ENCODE results near the gene USP40.

USP40 gene

GRCh38 chr2:233572468-233572867 is 5.9 kb upstream of the USP40 start:
- peak overlapping the region; percentile 48 for H3K27ac ChIP-seq
- TF ChIP-seq ZFX (IDR thresholded peaks at IDR 0.05), result no peak
- TF ChIP-seq, protein P1, sequence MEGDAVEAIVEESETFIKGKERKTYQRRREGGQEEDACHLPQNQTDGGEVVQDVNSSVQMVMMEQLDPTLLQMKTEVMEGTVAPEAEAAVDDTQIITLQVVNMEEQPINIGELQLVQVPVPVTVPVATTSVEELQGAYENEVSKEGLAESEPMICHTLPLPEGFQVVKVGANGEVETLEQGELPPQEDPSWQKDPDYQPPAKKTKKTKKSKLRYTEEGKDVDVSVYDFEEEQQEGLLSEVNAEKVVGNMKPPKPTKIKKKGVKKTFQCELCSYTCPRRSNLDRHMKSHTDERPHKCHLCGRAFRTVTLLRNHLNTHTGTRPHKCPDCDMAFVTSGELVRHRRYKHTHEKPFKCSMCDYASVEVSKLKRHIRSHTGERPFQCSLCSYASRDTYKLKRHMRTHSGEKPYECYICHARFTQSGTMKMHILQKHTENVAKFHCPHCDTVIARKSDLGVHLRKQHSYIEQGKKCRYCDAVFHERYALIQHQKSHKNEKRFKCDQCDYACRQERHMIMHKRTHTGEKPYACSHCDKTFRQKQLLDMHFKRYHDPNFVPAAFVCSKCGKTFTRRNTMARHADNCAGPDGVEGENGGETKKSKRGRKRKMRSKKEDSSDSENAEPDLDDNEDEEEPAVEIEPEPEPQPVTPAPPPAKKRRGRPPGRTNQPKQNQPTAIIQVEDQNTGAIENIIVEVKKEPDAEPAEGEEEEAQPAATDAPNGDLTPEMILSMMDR (conservative IDR thresholded peaks at IDR 0.05), result no peak

- H3K27ac ChIP-seq, result no peak overlapping the region
- TF ChIP-seq, protein P1 (conservative IDR thresholded peaks at IDR 0.05), result no peak
- TF ChIP-seq ZFX (IDR thresholded peaks at IDR 0.05), result no peak
These were observed 4.9 kb upstream of the USP40 start for GRCh38 chr2:233571462-233571861.

- TF ChIP-seq, protein P1 (conservative IDR thresholded peaks at IDR 0.05), result no peak
- TF ChIP-seq ZFX (IDR thresholded peaks at IDR 0.05), result no peak
- no peak overlapping the region for H3K27ac ChIP-seq
These were observed 4.4 kb upstream of the USP40 start for GRCh38 chr2:233571001-233571400.

GRCh38 chr2:233565685-233566140 is 869 bp downstream of the USP40 start:
- H3K27ac ChIP-seq, result peak overlapping the region; percentile 97
- TF ChIP-seq ZFX (IDR thresholded peaks at IDR 0.05), result no peak
- TF ChIP-seq, protein P1 (conservative IDR thresholded peaks at IDR 0.05), result no peak

DNA sequence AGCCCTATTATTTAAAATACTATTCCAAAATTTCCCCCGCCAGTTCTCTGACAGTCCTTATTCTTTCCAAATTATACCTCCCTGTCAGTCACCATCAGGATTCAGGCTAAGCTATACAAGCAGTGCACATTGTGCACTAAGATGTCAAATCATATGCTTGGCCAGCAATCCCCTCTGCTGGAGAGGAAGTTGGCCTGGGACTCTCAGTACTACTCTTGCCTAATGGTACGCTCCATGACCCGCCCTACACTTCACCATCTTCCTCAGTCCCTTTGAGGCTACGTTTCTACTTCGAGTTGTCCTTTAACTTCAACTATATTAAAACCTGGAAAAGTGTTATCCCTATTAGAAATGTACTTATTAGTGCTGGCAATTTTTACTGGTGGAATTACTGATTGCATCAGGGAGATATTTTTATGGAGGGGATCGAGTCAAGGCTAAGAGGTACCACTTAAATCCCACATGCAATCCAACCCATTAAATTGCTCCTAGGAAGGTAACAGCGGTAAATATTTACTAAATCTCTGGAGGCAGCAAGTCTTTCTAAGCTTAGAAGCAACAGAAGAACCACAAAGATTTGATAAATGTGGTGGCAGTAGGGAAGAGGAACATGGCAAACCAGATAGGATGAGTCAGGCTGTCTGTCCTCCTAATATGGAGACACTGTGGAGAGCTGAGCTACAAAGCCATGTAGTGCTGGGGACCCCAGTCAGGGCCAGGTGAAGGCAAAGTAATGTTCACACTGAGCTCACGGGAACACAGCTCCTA is 2.7 kb downstream of the USP40 start:
- no peak for TF ChIP-seq ZFX (IDR thresholded peaks at IDR 0.05)
- TF ChIP-seq, protein P1 (conservative IDR thresholded peaks at IDR 0.05), result no peak
- no peak overlapping the region for H3K27ac ChIP-seq

- no peak for TF ChIP-seq ZFX (IDR thresholded peaks at IDR 0.05)
- TF ChIP-seq, protein P1 (conservative IDR thresholded peaks at IDR 0.05), result no peak
- peak overlapping the region; percentile 76 for H3K27ac ChIP-seq
These were observed 9.5 kb downstream of the USP40 start for GRCh38 chr2:233556881-233557736.

DNA sequence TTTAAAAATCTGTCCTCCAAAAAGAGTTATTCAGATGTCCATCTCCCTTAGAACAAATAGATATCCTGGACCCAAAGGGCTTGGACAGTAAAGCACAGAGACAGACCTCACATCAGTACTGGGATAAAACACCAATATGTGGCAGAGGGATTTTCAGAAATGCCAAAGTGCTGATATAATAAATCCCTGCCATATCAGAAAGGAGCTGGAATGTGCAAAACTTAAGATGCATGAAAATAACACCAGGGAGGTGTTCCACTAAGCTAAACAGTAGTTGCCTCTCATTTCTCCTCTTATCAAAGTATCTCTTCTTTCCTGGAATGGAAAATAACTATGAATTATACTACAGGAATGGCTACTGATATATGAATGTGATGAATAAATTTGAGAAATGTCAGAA is 13.2 kb downstream of the USP40 start:
- no peak overlapping the region for H3K27ac ChIP-seq
- TF ChIP-seq, protein P1 (conservative IDR thresholded peaks at IDR 0.05), result no peak
- no peak for TF ChIP-seq ZFX (IDR thresholded peaks at IDR 0.05)

Measured in C4-2B (cell line).